SK-N-SH treated with all-trans-retinoic acid at 6 μM for 48 hours (cell line): ENCODE results near the gene MBTPS2.
A peak's percentile ranks its signal among the peaks of the same experiment; 100 is the strongest.
"Not testable (repeated sequence)": the region's sequence is repeated elsewhere in the genome, so short reads cannot be mapped to it uniquely, and the experiment has no call there.

Experiments used
- ATAC-seq: fragments of 200-7000 bp; cut with Tn5 transposase; 3 replicates; pipeline ENCODE4 v1.9.1; 2020; ENCODE audit warnings: mild to moderate bottlenecking, moderate library complexity
- ARNTL ChIP-seq: fragments of 450-650 bp; formaldehyde crosslinking; IDR thresholded peaks from 2 replicates; pipeline ENCODE4 v1.5.0; 2020; ENCODE audit warnings: low read depth, mild to moderate bottlenecking, moderate library complexity, borderline replicate concordance
- BACH2 ChIP-seq: fragments of 250-450 bp; sonication (Bioruptor Pico); IDR thresholded peaks from 2 replicates; pipeline ENCODE4 v1.9.0; 2021; ENCODE audit warnings: mild to moderate bottlenecking, borderline replicate concordance
- CREB5 ChIP-seq: fragments of 250-450 bp; sonication (Bioruptor Pico); IDR thresholded peaks from 2 replicates; pipeline ENCODE4 v1.5.1; 2020; ENCODE audit warnings: low read depth, mild to moderate bottlenecking, moderate library complexity
- CSDC2 ChIP-seq: fragments of 250-450 bp; sonication (Bioruptor Pico); IDR thresholded peaks from 2 replicates; pipeline ENCODE4 v1.5.0; 2020; ENCODE audit warnings: mild to moderate bottlenecking, moderate library complexity
- CSRNP3 ChIP-seq: fragments of 250-450 bp; sonication (Bioruptor Pico); IDR thresholded peaks from 2 replicates; pipeline ENCODE4 v1.5.1; 2021; ENCODE audit warnings: mild to moderate bottlenecking, moderate library complexity
- GLIS3 ChIP-seq: fragments of 250-450 bp; sonication (Bioruptor Pico); IDR thresholded peaks from 2 replicates; pipeline ENCODE4 v1.5.0; 2020; ENCODE audit warnings: mild to moderate bottlenecking, moderate library complexity
- ISL1 ChIP-seq: fragments of 250-450 bp; sonication (Bioruptor Pico); IDR thresholded peaks from 2 replicates; pipeline ENCODE4 v2.1.2; 2022; ENCODE audit warnings: mild to moderate bottlenecking, moderate library complexity
- OSR1 ChIP-seq: fragments of 250-450 bp; sonication (Bioruptor Pico); IDR thresholded peaks from 2 replicates; pipeline ENCODE4 v1.8.0; 2022; ENCODE audit warnings: moderate library complexity, mild to moderate bottlenecking, inconsistent platforms
- PATZ1 ChIP-seq: fragments of 250-450 bp; sonication (Bioruptor Pico); IDR thresholded peaks from 2 replicates; pipeline ENCODE4 v1.8.0; 2020; ENCODE audit warnings: mild to moderate bottlenecking, moderate library complexity, borderline replicate concordance
- POU6F1 ChIP-seq: fragments of 250-450 bp; sonication (Bioruptor Pico); IDR thresholded peaks from 2 replicates; pipeline ENCODE4 v1.8.0; 2021; ENCODE audit warnings: low read depth, mild to moderate bottlenecking, moderate library complexity, borderline replicate concordance
- PPARA ChIP-seq: fragments of 250-450 bp; sonication (Bioruptor Pico); IDR thresholded peaks from 2 replicates; pipeline ENCODE4 v1.5.0; 2020; ENCODE audit warnings: mild to moderate bottlenecking, borderline replicate concordance
- RARB ChIP-seq: fragments of 250-450 bp; sonication (Bioruptor Pico); IDR thresholded peaks from 2 replicates; pipeline ENCODE4 v1.8.0; 2021; ENCODE audit warnings: mild to moderate bottlenecking, moderate library complexity
- SNAI2 ChIP-seq: fragments of 250-450 bp; sonication (Bioruptor Pico); IDR thresholded peaks from 2 replicates; pipeline ENCODE4 v1.5.0; 2020; ENCODE audit warnings: mild to moderate bottlenecking, moderate library complexity
- TCF4 ChIP-seq: fragments of 250-450 bp; sonication (Bioruptor Pico); IDR thresholded peaks from 2 replicates; pipeline ENCODE4 v1.8.0; 2021; ENCODE audit warnings: mild to moderate bottlenecking, moderate library complexity, borderline replicate concordance
- TOX ChIP-seq: fragments of 250-450 bp; sonication (Bioruptor Pico); IDR thresholded peaks from 2 replicates; pipeline ENCODE4 v1.8.0; 2021; ENCODE audit warnings: mild to moderate bottlenecking, moderate library complexity, borderline replicate concordance
- TSHZ2 ChIP-seq: fragments of 250-450 bp; sonication (Bioruptor Pico); IDR thresholded peaks from 2 replicates; pipeline ENCODE4 v1.5.0; 2020; ENCODE audit warnings: mild to moderate bottlenecking, moderate library complexity
- ZC3H10 ChIP-seq: fragments of 250-450 bp; sonication (Bioruptor Pico); IDR thresholded peaks from 2 replicates; pipeline ENCODE4 v1.5.1; 2021; ENCODE audit warnings: mild to moderate bottlenecking, moderate library complexity
- ZFP3 ChIP-seq: fragments of 250-450 bp; sonication (Bioruptor Pico); IDR thresholded peaks from 2 replicates; pipeline ENCODE4 v1.5.0; 2020; ENCODE audit warnings: mild to moderate bottlenecking, moderate library complexity
- ZFP30 ChIP-seq: fragments of 450-650 bp; formaldehyde crosslinking; IDR thresholded peaks from 2 replicates; pipeline ENCODE4 v1.5.0; 2022; ENCODE audit warnings: mild to moderate bottlenecking, moderate library complexity
- ZNF565 ChIP-seq: fragments of 450-650 bp; formaldehyde crosslinking; conservative IDR thresholded peaks from 2 replicates; pipeline ENCODE4 v1.5.0; 2020; ENCODE audit warnings: low read depth, mild to moderate bottlenecking, moderate library complexity
- ZNF70 ChIP-seq: fragments of 450-650 bp; formaldehyde crosslinking; IDR thresholded peaks from 2 replicates; pipeline ENCODE4 v1.5.0; 2020; ENCODE audit warnings: mild to moderate bottlenecking, moderate library complexity
- ZNF8 ChIP-seq: fragments of 450-650 bp; formaldehyde crosslinking; IDR thresholded peaks from 2 replicates; pipeline ENCODE4 v1.5.0; 2020; ENCODE audit warnings: mild to moderate bottlenecking, moderate library complexity

MBTPS2 gene

GRCh38 chrX:21820170-21820569 is 19.2 kb upstream of the MBTPS2 start:
- not testable (repeated sequence) for ATAC-seq

GRCh38 chrX:21821875-21822274 is 17.5 kb upstream of the MBTPS2 start:
- no peak for ATAC-seq
- TF ChIP-seq CSDC2 (no peak), ZFP3 (CRISPR knock-in tag) (no peak), ZNF565 (CRISPR knock-in tag) (no peak), SNAI2 (CRISPR knock-in tag) (no peak), TOX (no peak), ISL1 (CRISPR knock-in tag) (no peak), BACH2 (CRISPR knock-in tag) (no peak), OSR1 (no peak), CSRNP3 (CRISPR knock-in tag) (no peak), PPARA (CRISPR knock-in tag) (no peak), POU6F1 (no peak), TCF4 (CRISPR knock-in tag) (no peak), ZNF70 (CRISPR knock-in tag) (no peak), CREB5 (CRISPR knock-in tag) (no peak), PATZ1 (CRISPR knock-in tag) (no peak), ZNF8 (CRISPR knock-in tag) (no peak), ARNTL (CRISPR knock-in tag) (no peak)

GRCh38 chrX:21831496-21831895 is 7.9 kb upstream of the MBTPS2 start:
- TF ChIP-seq ZNF565 (CRISPR knock-in tag), result no peak
- TF ChIP-seq ARNTL (CRISPR knock-in tag), result no peak
- TF ChIP-seq, all 23 proteins: peak for 0
- no peak for ATAC-seq

- no peak for ATAC-seq
- TF ChIP-seq TOX (no peak), ZC3H10 (CRISPR knock-in tag) (no peak), CSDC2 (no peak)
- TF ChIP-seq, all 23 proteins: peak for 0
Measured at GRCh38 chrX:21837056-21837455, 2.4 kb upstream of the MBTPS2 start.

- no peak for TF ChIP-seq CREB5 (CRISPR knock-in tag)
- TF ChIP-seq TSHZ2 (CRISPR knock-in tag), result no peak
- TF ChIP-seq ZFP3 (CRISPR knock-in tag), result no peak
- TF ChIP-seq POU6F1, result no peak
- no peak for TF ChIP-seq TOX
- no peak for TF ChIP-seq ZFP30 (CRISPR knock-in tag)
- TF ChIP-seq GLIS3 (CRISPR knock-in tag), result no peak
- no peak for TF ChIP-seq RARB
- no peak for TF ChIP-seq ARNTL (CRISPR knock-in tag)
- no peak for TF ChIP-seq CSDC2
- peak; percentile 10; the same call in 2 of the 3 replicates for ATAC-seq
Measured at GRCh38 chrX:21838937-21839333, 482 bp upstream of the MBTPS2 start.
